HL-60 (cell line): ENCODE measurements around the gene MAP1LC3A.

Experiments used
- DNase-seq, 2 experiments: peaks; one replicate each; pipeline ENCODE4 v3.0.0-alpha.2; 2010 to 2020; ENCODE audit warnings: low read depth in 1 of 2, low spot score in 1 of 2
- H3K27ac ChIP-seq: fragments of 250-450 bp; sonication (Bioruptor Pico); replicated peaks from 2 replicates; pipeline ENCODE4 v1.5.1; 2020; ENCODE audit warnings: mild to moderate bottlenecking, moderate library complexity
- H3K27me3 ChIP-seq: fragments of 250-450 bp; sonication (Bioruptor Pico); 2 replicates; pipeline ENCODE4 v1.5.1; 2021; ENCODE audit warnings: mild to moderate bottlenecking, moderate library complexity; ENCODE audit not compliant: insufficient read depth, poor library complexity, severe bottlenecking
- H3K4me3 ChIP-seq: replicated peaks from 2 replicates; pipeline ENCODE4 v1.5.1; 2011; ENCODE audit warnings: mild to moderate bottlenecking, control low read depth, low read length; ENCODE audit not compliant: insufficient read depth
- CTCF ChIP-seq: IDR thresholded peaks from one replicate; pipeline ENCODE4 v1.5.1; 2011; ENCODE audit warnings: low read length, control low read depth, inconsistent platforms; ENCODE audit not compliant: insufficient read depth
- GABPA ChIP-seq: IDR thresholded peaks from 2 replicates; pipeline ENCODE4 v1.6.1; 2012; ENCODE audit warnings: low read depth
- POLR2AphosphoS5 ChIP-seq: IDR thresholded peaks from 2 replicates; pipeline ENCODE4 v1.6.1; 2012; ENCODE audit warnings: low read depth
- REST ChIP-seq: IDR thresholded peaks from 2 replicates; pipeline ENCODE4 v1.6.1; 2012; ENCODE audit warnings: low read depth; ENCODE audit not compliant: insufficient replicate concordance
- SPI1 ChIP-seq: IDR thresholded peaks from 2 replicates; pipeline ENCODE4 v1.6.1; 2012; ENCODE audit warnings: low read depth, mild to moderate bottlenecking, borderline replicate concordance

MAP1LC3A gene

GRCh38 chr20:34564833-34565232 lies 6.3 kb downstream of the MAP1LC3A start:
- TF ChIP-seq CTCF (no peak), POLR2AphosphoS5 (no peak), SPI1 (no peak), REST (no peak), GABPA (no peak)
- H3K27ac ChIP-seq: no peak overlapping the region
- no peak overlapping the region for H3K4me3 ChIP-seq
- no peaks in the 10 kb centered on the region for H3K27me3 ChIP-seq
- DNase-seq: no peak

- no peak for DNase-seq
- TF ChIP-seq REST (no peak), POLR2AphosphoS5 (no peak), CTCF (no peak), GABPA (no peak), SPI1 (no peak)
- Histone ChIP-seq H3K27me3 (no peaks in the 10 kb centered on the region), H3K4me3 (no peak overlapping the region), H3K27ac (no peak overlapping the region)
These were observed 8.7 kb downstream of the MAP1LC3A start for GRCh38 chr20:34566978-34567891.

GRCh38 chr20:34567892-34568865 lies 9.7 kb downstream of the MAP1LC3A start:
- DNase-seq: no peak
- TF ChIP-seq SPI1 (no peak), GABPA (no peak)
- H3K4me3 ChIP-seq: no peak overlapping the region
- H3K27me3 ChIP-seq: no peaks in the 10 kb centered on the region
- no peak overlapping the region for H3K27ac ChIP-seq

GRCh38 chr20:34569598-34569997 lies 11.1 kb downstream of the MAP1LC3A start:
- DNase-seq: no peak
- H3K4me3 ChIP-seq: no peak overlapping the region
- H3K27me3 ChIP-seq: no peaks in the 10 kb centered on the region
- no peak for TF ChIP-seq CTCF
- TF ChIP-seq REST: no peak
- no peak for TF ChIP-seq SPI1
- no peak for TF ChIP-seq GABPA
- no peak for TF ChIP-seq POLR2AphosphoS5
- no peak overlapping the region for H3K27ac ChIP-seq
